ENCODE data around the gene HGD.
"Not testable (repeated sequence)": the region's sequence is repeated elsewhere in the genome, so short reads cannot be mapped to it uniquely, and the experiment has no call there.

Gene HGD

DNA sequence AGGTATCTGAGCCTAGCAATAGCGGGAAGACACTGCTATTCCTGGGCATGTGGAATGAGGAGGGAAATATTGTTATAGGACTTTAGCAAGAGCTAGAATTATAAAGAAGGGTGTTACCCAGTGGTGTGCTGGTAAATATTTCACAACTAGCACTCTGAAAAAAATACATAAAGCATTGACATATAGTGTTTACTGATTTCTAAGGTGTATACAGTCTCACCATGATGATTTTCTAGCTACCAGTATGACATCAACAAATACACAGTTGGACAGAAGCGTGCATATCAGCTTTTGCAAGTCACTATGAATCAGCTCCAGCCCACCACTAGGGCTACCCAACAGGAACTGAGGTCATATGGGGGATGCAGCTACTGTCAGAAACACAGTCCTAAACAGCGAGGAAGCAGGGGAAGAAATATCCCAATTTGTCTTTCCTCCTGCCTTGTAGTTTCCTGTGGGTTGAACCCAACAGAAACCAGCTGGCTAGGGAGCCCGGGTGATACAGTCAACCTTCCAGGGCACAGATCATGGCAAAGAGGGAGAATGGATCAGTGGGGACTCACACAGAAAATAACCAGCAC lies 39.6 kb downstream of the HGD start:
- TF ChIP-seq, protein P1, sequence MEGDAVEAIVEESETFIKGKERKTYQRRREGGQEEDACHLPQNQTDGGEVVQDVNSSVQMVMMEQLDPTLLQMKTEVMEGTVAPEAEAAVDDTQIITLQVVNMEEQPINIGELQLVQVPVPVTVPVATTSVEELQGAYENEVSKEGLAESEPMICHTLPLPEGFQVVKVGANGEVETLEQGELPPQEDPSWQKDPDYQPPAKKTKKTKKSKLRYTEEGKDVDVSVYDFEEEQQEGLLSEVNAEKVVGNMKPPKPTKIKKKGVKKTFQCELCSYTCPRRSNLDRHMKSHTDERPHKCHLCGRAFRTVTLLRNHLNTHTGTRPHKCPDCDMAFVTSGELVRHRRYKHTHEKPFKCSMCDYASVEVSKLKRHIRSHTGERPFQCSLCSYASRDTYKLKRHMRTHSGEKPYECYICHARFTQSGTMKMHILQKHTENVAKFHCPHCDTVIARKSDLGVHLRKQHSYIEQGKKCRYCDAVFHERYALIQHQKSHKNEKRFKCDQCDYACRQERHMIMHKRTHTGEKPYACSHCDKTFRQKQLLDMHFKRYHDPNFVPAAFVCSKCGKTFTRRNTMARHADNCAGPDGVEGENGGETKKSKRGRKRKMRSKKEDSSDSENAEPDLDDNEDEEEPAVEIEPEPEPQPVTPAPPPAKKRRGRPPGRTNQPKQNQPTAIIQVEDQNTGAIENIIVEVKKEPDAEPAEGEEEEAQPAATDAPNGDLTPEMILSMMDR (IDR thresholded peaks at IDR 0.05; ENCODE audit: control insufficient read depth, extremely low read depth, insufficient read depth): no peak
- H3K4me3 ChIP-seq (ENCODE audit: low read depth, low read length): no peak overlapping the region
- DNase-seq (ENCODE audit: low read depth): no peak

GRCh38 chr3:120641696-120642246 lies 40.3 kb downstream of the HGD start:
- H3K4me3 ChIP-seq (ENCODE audit: low read depth, low read length): no peak overlapping the region
- DNase-seq (ENCODE audit: low read depth): no peak
- TF ChIP-seq, protein P1 (IDR thresholded peaks at IDR 0.05; ENCODE audit: control insufficient read depth, extremely low read depth, insufficient read depth): no peak

- no peak for DNase-seq (ENCODE audit: low read depth)
- H3K4me3 ChIP-seq (ENCODE audit: low read depth, low read length): no peak overlapping the region
- TF ChIP-seq, protein P1 (IDR thresholded peaks at IDR 0.05; ENCODE audit: control insufficient read depth, extremely low read depth, insufficient read depth): no peak
Measured at GRCh38 chr3:120640231-120640630, 41.8 kb downstream of the HGD start.

- not testable (repeated sequence) for H3K4me3 ChIP-seq (ENCODE audit: low read depth, low read length); DNase-seq (ENCODE audit: low read depth)
Measured at GRCh38 chr3:120638820-120639219, 43.2 kb downstream of the HGD start.

DNA sequence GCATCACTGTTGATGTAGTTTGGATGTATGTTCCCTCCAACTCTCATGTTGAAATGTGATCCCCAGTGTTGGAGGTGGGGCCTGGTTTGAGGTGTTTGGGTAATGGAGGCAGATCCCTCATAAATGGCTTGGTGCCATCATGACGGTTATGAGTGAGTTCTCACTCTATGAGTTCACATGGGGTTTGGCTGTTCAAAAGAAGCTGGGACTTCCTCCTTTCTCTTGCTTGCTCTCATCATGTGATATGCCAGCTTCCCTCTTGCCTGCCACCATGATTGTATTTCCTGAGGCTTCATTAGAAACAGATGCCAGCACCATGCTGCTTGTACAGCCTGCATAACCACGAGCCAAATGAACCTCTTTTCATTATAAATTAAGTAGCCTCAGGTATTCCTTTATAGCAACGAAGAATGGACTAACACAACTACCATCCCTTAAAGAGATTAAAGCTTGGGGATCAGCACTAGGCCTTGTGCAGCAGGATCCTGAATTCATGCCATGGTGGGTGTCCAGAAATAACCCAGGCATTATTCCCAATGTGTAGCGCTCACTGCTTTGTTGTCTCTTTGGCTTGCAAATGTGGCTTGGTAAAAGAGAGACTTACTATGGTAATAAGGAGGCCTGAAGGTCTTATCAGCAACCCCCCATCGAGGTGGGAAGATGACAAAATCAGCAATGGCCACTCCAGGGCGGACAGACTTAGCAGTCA lies 44.0 kb downstream of the HGD start:
- no peak for DNase-seq (ENCODE audit: low read depth)
- H3K4me3 ChIP-seq (ENCODE audit: low read depth, low read length): no peak overlapping the region
- TF ChIP-seq, protein P1 (IDR thresholded peaks at IDR 0.05; ENCODE audit: control insufficient read depth, extremely low read depth, insufficient read depth): no peak

DNA sequence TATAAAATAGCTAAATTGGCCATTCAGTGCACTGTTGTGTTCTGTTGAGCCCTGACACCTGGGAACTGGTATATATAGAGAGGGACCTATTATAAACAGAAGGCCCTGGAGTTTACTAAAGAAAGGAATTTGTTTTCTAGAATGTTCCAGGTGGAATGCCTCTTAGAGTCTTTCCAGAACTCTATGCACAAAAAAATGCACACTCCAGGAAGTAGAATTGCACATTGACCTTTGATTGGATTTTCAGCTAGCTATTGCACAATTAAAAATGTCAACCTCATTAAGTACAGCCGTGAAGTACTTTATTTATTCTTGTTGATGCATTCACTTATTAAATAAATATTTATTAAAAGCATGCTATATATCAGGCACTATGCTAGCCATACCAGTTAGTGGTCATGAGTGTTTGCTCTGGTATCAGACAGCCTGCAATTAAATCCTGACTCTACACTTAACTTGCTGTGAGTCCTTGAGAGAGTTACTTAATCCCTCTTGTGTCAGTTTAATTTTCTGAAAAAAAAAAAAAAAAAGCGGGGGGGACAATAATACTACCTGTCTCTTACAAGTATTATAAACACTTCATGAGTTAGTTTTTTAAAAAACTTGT lies 45.1 kb downstream of the HGD start:
- DNase-seq (ENCODE audit: low read depth): no peak
- TF ChIP-seq, protein P1 (IDR thresholded peaks at IDR 0.05; ENCODE audit: control insufficient read depth, extremely low read depth, insufficient read depth): no peak
- H3K4me3 ChIP-seq (ENCODE audit: low read depth, low read length): no peak overlapping the region

GRCh38 chr3:120634539-120634938 lies 47.5 kb downstream of the HGD start:
- TF ChIP-seq, protein P1 (IDR thresholded peaks at IDR 0.05; ENCODE audit: control insufficient read depth, extremely low read depth, insufficient read depth): no peak
- no peak for DNase-seq (ENCODE audit: low read depth)

More at GRCh38 chr3:120634539-120634938, 47.5 kb downstream of the HGD start:
- no peak overlapping the region for H3K4me3 ChIP-seq (ENCODE audit: low read depth, low read length)

Data from LNCaP clone FGC (cell line).